AG20443 (cell line): ENCODE data around the gene CXCL16.
"Not testable (repeated sequence)": the region's sequence is repeated elsewhere in the genome, so short reads cannot be mapped to it uniquely, and the experiment has no call there.

Experiments
- DNase-seq: peaks from one replicate; pipeline ENCODE4 v3.0.0; 2012; ENCODE audit warnings: low spot score, mixed read lengths

Gene CXCL16

GRCh38 chr17:4691686-4692085, 48.0 kb downstream of the CXCL16 start:
- no peak for DNase-seq

- no peak for DNase-seq
Measured at GRCh38 chr17:4690745-4691144, 49.0 kb downstream of the CXCL16 start.

GRCh38 chr17:4689872-4690271, 49.9 kb downstream of the CXCL16 start:
- not testable (repeated sequence) for DNase-seq

GRCh38 chr17:4683739-4684138, 56.0 kb downstream of the CXCL16 start:
- DNase-seq: not testable (repeated sequence)
